HL-60/S4 treated with phorbol 12-myristate 13-acetate at 8.2 ng/mL for 4 days and 3 days (cell line): ENCODE measurements around the gene UBL7.
"Not testable (repeated sequence)": the region's sequence is repeated elsewhere in the genome, so short reads cannot be mapped to it uniquely, and the experiment has no call there.

ENCODE experiments used
- in situ Hi-C: fragments of 300-500 bp; cut with MboI; formaldehyde crosslinking; loops from 2 replicates; pipeline ENCODE4 v1.15.0; 2022; ENCODE audit warnings: low sequenced_read_pairs

The UBL7 gene

DNA sequence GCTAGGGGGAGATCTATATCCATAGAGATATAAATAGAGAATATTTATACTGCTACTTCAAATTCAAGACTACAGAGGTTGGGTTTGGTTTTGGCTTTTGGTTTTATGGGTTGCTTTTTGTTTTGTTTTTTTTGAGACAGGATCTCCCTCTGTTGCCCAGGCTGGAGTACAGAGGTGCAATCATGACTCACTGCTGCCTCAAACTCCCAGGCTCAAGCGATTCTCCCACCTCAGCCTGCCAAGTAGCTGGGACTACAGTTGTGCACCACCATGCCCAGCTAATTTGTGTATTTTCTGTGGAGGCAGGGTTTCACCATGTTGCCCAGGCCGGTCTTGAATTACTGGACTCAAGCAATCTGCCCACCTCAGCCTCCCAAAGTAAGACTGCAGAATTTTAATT, 3.9 kb upstream of the UBL7 start:
- in situ Hi-C loops, result no loop called here

DNA sequence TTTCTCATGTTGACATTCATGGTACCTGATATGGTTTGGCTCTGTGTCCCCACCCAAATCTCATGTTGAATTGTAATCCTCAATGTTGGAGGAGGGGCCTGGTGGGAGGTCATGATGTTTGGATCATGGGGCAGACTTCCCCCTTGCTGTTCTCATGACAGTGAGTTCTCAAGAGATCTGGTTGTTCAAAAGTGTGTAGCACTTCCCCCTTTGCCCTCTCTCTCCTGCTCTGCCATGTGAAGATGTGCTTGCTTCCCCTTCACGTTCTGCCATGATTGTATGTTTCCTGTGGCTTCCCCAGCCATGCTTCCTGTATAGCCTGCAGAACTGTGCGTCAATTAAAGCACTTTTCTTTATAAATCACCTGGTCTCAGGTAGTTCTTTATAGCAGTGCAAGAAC, 3.3 kb upstream of the UBL7 start:
- in situ Hi-C loops, result no loop called here

GRCh38 chr15:74463634-74464033, 2.7 kb upstream of the UBL7 start:
- in situ Hi-C loops, result no loop called here

DNA sequence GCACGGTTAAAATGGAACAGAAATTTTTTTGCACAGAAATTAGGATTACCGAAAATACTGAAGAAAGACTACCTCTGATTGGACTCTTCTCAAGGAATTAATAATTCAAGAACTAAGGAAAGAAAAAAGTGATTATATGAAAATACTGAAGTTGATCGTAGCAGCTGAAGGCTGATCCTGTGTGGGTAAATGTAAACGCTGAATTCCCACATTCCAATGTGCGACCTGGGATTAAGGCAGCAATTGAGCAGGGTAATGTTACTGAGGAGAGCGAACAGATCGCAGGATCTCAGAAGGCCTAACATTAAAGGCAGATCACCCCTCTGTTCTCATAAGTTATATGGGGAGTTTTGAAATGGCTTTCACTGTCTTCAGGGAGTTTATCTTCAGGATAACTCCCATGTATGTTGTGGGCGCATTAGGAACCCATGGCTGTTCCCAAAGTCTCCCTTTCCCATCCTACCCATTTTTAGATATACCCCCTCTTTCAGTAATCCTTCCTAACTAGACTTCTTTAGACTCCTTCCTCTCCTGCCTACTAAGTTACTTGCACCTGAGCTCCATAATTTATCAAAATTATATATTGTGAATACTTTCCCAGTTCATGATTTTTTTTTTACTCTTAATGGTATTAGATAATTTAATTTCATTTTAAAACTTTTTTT, 1.0 kb upstream of the UBL7 start:
- in situ Hi-C loops, result no loop called here

DNA sequence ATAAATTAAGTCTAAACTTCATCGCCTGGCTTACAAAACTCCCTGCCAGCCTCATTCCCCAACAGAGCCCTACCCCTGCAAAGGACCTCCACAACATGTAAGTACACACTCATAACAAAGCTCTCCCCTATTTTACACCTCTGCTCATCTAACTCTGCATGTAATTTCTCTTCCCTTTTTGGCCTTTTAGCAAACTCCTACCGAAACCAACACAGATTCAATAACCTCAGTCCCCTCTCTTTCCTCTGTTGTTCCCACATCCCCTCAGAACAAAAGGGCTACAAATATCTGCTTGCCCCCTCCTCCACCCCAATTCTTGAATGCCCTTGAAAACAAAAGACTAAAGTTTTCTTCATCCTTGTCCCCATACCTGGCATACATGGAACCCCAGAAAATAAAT, 662 bp downstream of the UBL7 start:
- in situ Hi-C loops, result no loop called here

DNA sequence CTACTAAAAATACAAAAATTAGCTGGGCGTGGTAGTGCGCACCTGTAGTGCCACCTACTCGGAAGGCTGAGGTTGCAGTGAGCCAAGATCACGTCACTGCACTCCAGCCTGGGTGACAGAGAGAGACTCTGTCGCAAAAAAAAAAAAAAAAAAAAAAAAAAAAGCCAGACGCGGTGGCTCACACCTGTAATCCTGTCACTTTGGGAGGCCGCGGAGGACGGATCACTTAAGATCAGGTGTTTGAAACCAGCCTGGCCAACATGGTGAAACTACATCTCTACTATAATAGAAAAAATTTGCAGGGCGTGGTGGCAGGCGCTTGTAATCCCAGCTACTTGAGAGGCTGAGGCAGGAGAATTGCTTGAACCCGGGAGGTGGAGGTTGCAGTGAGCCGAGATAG, 1.2 kb downstream of the UBL7 start:
- in situ Hi-C loops, result not testable (repeated sequence)

- in situ Hi-C loops, result no loop called here
Observed at GRCh38 chr15:74458473-74458872, 2.5 kb downstream of the UBL7 start.

- in situ Hi-C loops, result not testable (repeated sequence)
Observed at GRCh38 chr15:74457036-74457435, 3.9 kb downstream of the UBL7 start.

- in situ Hi-C loops, result no loop called here
Observed at GRCh38 chr15:74454764-74455500, 6.0 kb downstream of the UBL7 start.

GRCh38 chr15:74453925-74454763, 6.8 kb downstream of the UBL7 start:
- in situ Hi-C loops, result no loop called here

- in situ Hi-C loops, result no loop called here
Observed at GRCh38 chr15:74451861-74452835, 8.8 kb downstream of the UBL7 start.

- in situ Hi-C loops, result no loop called here
Observed at GRCh38 chr15:74451322-74451721, 9.6 kb downstream of the UBL7 start.

DNA sequence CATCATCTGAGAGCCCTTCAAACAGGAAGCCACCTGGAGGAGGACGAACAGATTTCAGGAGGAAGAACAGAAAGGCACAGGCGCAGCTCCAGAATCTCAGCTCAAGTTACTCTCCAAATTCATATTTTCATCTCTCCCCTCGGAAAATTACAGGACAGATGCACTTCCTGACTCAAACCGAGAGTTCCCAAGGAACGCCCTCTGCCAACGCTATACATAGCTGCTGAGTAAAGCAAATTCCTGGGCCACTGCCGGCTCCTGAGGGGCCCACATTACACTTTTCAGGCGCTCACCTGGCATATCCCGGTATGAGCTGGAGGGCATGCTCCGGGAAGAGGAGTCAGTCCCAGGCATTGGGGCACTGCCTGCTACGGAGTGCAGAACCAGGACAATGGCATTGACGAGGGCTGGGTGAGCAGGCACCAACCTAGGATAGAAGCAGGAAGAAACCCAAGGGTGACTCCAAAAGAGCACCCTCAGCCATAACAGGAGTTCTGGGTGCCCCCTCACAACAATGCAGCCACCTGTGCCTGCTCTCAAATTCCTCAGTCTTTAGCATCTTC, 11.2 kb downstream of the UBL7 start:
- in situ Hi-C loops, result no loop called here

DNA sequence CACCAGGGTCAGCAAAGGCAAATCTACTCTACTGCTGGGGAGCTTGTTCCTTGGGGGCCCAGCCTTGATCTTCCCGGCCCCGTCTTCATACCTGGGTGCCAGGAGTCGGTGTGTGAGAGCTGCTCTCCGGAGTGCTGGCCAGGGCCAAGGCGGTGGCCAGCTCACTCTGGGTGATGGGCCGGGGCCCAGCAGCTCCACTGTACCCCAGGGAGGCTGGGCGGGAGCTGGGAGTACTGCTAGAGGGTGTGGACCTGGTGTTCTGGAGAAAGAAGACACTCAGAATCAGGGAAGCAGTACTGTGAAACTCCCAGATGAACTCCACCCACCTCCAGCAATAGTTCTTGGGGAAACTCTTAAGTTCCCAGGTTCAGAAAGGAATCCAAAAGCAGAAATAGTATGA, 11.9 kb downstream of the UBL7 start:
- in situ Hi-C loops, result no loop called here

DNA sequence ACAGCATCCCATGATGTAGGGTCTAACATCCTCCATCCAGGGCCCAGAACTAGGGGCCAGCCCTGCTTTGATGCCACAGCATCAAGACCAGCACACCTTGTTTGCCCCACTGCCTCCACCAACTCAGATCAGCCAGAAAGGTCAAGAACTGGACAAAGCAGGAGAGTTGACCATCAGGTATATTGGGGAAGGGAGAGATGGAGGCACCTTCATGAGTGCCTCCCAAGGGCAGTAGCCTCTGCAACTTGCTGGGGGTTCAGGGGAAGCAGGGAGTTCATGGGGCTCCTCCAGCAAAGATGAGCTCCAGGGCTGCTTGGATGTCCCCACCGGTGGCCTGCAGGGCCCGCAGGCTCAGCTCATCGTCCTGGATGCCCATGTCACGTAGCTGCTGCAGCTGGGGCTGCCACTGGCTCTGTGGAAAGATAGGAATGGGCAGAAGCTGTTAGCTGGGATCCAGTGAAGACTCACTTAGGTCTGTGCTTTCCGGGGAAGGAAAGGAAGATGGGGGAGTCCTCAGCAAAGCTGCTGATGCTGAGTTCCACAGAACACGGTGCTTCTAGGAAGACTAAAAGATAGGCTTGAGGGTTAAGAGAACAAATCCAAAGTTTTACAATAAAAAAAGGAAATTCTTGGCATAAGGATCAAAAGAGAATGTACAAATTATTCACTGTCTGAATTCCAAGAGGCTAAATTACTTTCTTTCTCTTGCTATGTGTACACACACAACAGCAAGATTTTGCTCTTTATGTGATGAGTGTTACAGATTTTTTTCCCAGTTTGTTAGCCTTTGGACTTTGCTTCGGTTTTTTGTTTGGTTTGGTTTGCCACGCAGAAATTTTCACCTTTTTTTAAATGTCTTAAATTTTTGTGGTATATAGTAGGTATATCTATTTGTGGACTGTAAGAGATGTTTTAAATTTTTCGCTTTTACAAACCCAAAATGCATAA, 14.9 kb downstream of the UBL7 start:
- in situ Hi-C loops, result no loop called here

DNA sequence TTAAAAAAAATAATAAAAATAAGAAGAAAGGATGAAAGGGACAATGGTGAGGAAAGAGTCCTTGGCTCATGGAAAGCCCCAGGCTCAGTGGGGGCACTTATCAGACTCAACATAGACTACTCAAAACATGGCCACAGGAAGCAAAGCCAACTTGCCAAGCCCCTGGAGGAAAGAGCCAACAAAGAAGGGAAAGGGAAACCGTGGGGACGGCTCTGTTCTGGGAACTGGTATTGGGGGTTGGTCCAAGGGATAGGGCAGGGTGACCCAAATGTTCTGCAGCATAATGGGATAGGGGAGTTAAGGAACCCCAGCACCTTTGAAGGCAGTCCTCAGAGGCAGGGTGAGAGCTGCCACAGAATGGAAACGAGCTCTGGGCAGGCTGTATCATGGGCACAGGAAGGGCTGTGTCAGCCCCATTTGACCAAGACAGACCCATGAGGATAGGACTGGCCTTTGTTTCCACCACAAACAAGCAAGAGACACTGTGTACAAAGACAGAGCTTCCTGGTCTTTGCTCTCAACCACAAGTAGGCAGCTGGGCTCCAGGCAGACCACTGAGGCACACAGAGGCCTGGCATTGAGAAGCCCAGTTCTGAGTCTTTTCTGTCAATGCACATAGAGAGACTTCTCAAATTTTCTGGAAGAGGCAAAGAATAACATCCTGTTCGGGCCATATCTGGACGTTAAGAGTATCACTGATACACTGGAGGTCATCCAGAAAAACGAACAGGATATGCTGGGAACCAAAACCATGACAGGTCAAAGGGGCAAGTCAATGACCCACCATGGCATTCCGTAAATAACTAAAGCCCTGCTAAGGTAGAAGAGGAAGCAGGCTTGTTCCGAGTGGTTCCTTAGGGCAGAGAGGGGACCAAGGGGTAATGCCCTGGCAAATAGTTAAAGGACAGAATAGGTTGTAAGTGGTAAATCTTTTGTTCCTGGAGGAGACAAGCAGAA, 16.6 kb downstream of the UBL7 start:
- in situ Hi-C loops, result no loop called here

DNA sequence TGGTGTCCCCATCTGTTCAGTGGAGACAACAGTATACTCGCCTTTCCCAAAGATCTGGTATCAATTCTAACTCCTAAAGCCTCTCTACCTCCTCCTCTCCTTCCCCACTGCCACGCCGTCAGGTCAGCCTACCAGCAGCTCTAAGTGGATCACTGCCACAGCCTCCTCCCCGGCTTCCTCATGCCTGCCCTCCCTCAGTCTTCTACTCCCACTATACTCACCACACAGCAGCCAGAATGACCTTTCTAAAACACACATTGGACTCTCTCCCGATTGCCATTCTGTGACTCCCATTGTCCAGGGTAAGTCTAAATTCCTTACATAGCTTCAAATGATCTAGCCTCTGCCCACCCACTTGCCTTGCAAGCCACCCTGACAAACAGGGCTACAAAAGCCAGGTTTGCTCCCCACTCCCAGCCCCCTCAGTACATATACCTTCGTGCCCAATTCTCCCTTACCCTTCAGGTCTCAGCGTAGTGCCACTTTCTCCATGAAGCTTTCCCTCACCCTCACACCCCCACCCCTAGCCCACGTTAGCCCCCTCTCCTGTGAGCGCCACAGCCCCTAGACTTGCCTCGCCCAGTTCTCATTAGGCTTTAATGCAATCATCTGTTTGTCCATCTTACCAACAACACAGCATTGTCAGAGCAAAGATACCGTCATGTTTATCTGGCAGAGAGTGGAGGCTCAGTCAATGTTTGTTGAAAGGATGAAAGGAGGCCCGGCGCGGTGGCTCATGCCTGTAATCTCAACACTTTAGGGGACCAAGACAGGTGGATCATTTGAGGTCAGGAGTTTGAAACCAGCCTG, 17.7 kb downstream of the UBL7 start:
- in situ Hi-C loops, result no loop called here
